Right renal pelvis (tissue), 4 donors: ENCODE data around the gene HOXA13. TPM values are rescaled to one million over a fixed set of nuclear protein-coding genes. Genes with fewer than 3 reads are reported as not detected.
A peak's percentile ranks its signal among the peaks of the same experiment; 100 is the strongest.

ENCODE experiments used
- DNase-seq, 4 donors: peaks; one replicate each; pipeline ENCODE4 v3.0.0-alpha.2; 2013; ENCODE audit warnings: low read depth in 4 of 4, low spot score in 3 of 4, missing footprints in 1 of 4
- polyA plus RNA-seq, 4 donors: library from polyadenylated mRNA; unstranded; fragments of 120-200 nt; gene quantifications; one replicate each; pipeline ENCODE4 v1.2.1, GENCODE V29; 2013; ENCODE audit not compliant: insufficient read length in 4 of 4

Gene HOXA13
- polyA plus RNA-seq, 4 donors, result 0.01 to 0.06 TPM; not detected in 2

- no peak for DNase-seq
Observed at GRCh38 chr7:27172315-27172774, 27.5 kb downstream of the HOXA13 start.

- DNase-seq, result no peak
Observed at GRCh38 chr7:27171637-27172314, 28.1 kb downstream of the HOXA13 start.

- no peak for DNase-seq
Observed at GRCh38 chr7:27171325-27171636, 28.6 kb downstream of the HOXA13 start.

GRCh38 chr7:27170426-27171324 is 29.2 kb downstream of the HOXA13 start:
- no peak for DNase-seq

GRCh38 chr7:27169658-27170425 is 30.0 kb downstream of the HOXA13 start:
- DNase-seq, result no peak

- DNase-seq, result no peak
Observed at GRCh38 chr7:27168265-27168947, 31.5 kb downstream of the HOXA13 start.

- no peak for DNase-seq
Observed at GRCh38 chr7:27167916-27168264, 32.0 kb downstream of the HOXA13 start.

GRCh38 chr7:27166531-27167505 is 33.1 kb downstream of the HOXA13 start:
- DNase-seq, result no peak

GRCh38 chr7:27165996-27166530 is 33.8 kb downstream of the HOXA13 start:
- peak in 2 of 4 donors; percentile 77 to 80 for DNase-seq

GRCh38 chr7:27165089-27165995 is 34.5 kb downstream of the HOXA13 start, which contains the start of gene HOXA9:
TSS of gene HOXA9 (minus strand) at chr7:27165537. CDS start at chr7:27165457, 80 bp downstream.
- peak in 3 of 4 donors; percentile 83 to 90 (median 87) for DNase-seq

- no peak for DNase-seq
Observed at GRCh38 chr7:27164367-27165088, 35.4 kb downstream of the HOXA13 start.

- no peak for DNase-seq
Observed at GRCh38 chr7:27164045-27164366, 35.9 kb downstream of the HOXA13 start.

- no peak for DNase-seq
Observed at GRCh38 chr7:27163288-27164044, 36.4 kb downstream of the HOXA13 start.

- no peak for DNase-seq
Observed at GRCh38 chr7:27162561-27163287, 37.2 kb downstream of the HOXA13 start.

- no peak for DNase-seq
Observed at GRCh38 chr7:27161721-27162560, 38.0 kb downstream of the HOXA13 start.
